H9 (cell line): ENCODE results near the gene ITGA1. TPM values are rescaled to one million over a fixed set of nuclear protein-coding genes. Genes with fewer than 3 reads are reported as not detected.

ENCODE experiments used
- DNase-seq: peaks from one replicate; pipeline ENCODE4 v3.0.0-alpha.2; 2017
- H2AFZ ChIP-seq: one replicate; pipeline ENCODE4 v1.6.1; 2013; ENCODE audit warnings: mild to moderate bottlenecking, low read length, control low read depth, moderate library complexity
- H2AK5ac ChIP-seq: 2 replicates; pipeline ENCODE4 v1.6.1; 2013; ENCODE audit warnings: low read length, control low read depth, mixed read lengths; ENCODE audit not compliant: insufficient read length
- H2BK120ac ChIP-seq: one replicate; pipeline ENCODE4 v1.6.1; 2013; ENCODE audit warnings: low read depth, mild to moderate bottlenecking, low read length, control low read depth, inconsistent platforms; ENCODE audit not compliant: poor library complexity, severe bottlenecking
- H2BK12ac ChIP-seq: 2 replicates; pipeline ENCODE4 v1.6.1; 2013; ENCODE audit warnings: low read length, control low read depth, mixed read lengths, low read depth; ENCODE audit not compliant: insufficient read length
- H2BK15ac ChIP-seq: 2 replicates; pipeline ENCODE4 v1.6.1; 2013; ENCODE audit warnings: low read depth, low read length, control low read depth
- H2BK20ac ChIP-seq: one replicate; pipeline ENCODE4 v1.6.1; 2013; ENCODE audit warnings: low read depth, mild to moderate bottlenecking, low read length, control low read depth, inconsistent platforms; ENCODE audit not compliant: poor library complexity, severe bottlenecking
- H2BK5ac ChIP-seq: 2 replicates; pipeline ENCODE4 v1.6.1; 2013; ENCODE audit warnings: low read length, control low read depth, mixed read lengths; ENCODE audit not compliant: insufficient read length
- H3K14ac ChIP-seq: 2 replicates; pipeline ENCODE4 v1.6.1; 2013; ENCODE audit warnings: low read length, control low read depth; ENCODE audit not compliant: insufficient read depth
- H3K18ac ChIP-seq: 2 replicates; pipeline ENCODE4 v1.6.1; 2013; ENCODE audit warnings: low read depth, mild to moderate bottlenecking, mixed read lengths, low read length, control low read depth; ENCODE audit not compliant: insufficient read length
- H3K23ac ChIP-seq: 2 replicates; pipeline ENCODE4 v1.6.1; 2013; ENCODE audit warnings: low read length, control low read depth, mixed read lengths, low read depth; ENCODE audit not compliant: insufficient read length
- H3K23me2 ChIP-seq: 2 replicates; pipeline ENCODE4 v1.6.1; 2013; ENCODE audit warnings: low read depth, mild to moderate bottlenecking, mixed read lengths, low read length, control low read depth; ENCODE audit not compliant: insufficient read length, poor library complexity, severe bottlenecking
- H3K27ac ChIP-seq: 2 replicates; pipeline ENCODE4 v1.5.1; 2013; ENCODE audit warnings: low read length, control low read depth, mixed read lengths, low read depth; ENCODE audit not compliant: insufficient read length
- H3K27me3 ChIP-seq: 2 replicates; pipeline ENCODE4 v1.6.1; 2013; ENCODE audit warnings: low read length, control low read depth, inconsistent platforms; ENCODE audit not compliant: insufficient read depth
- H3K4ac ChIP-seq: 2 replicates; pipeline ENCODE4 v1.6.1; 2013; ENCODE audit warnings: low read depth, mild to moderate bottlenecking, control low read depth, inconsistent platforms, low read length, moderate library complexity
- H3K4me1 ChIP-seq: 2 replicates; pipeline ENCODE4 v1.6.1; 2013; ENCODE audit warnings: low read length, control low read depth, inconsistent platforms; ENCODE audit not compliant: insufficient read depth
- H3K4me2 ChIP-seq: 2 replicates; pipeline ENCODE4 v1.6.1; 2013; ENCODE audit warnings: low read length, control low read depth, mixed read lengths; ENCODE audit not compliant: insufficient read length, insufficient read depth
- H3K56ac ChIP-seq: 2 replicates; pipeline ENCODE4 v1.6.1; 2013; ENCODE audit warnings: low read depth, mild to moderate bottlenecking, mixed read lengths, low read length, control low read depth; ENCODE audit not compliant: insufficient read length
- H3K79me1 ChIP-seq: 2 replicates; pipeline ENCODE4 v1.6.1; 2013; ENCODE audit warnings: low read depth, mild to moderate bottlenecking, moderate library complexity, low read length, control low read depth, inconsistent platforms; ENCODE audit not compliant: insufficient read depth, poor library complexity, severe bottlenecking
- H3K79me2 ChIP-seq: 2 replicates; pipeline ENCODE4 v1.6.1; 2013; ENCODE audit warnings: low read length, control low read depth, inconsistent platforms; ENCODE audit not compliant: insufficient read depth
- H3K9ac ChIP-seq: 2 replicates; pipeline ENCODE4 v1.6.1; 2013; ENCODE audit warnings: low read length, control low read depth, mixed read lengths; ENCODE audit not compliant: insufficient read length; ENCODE audit errors: extremely low read depth
- H3K9me3 ChIP-seq: one replicate; pipeline ENCODE4 v1.6.1; 2013; ENCODE audit warnings: low read depth, low read length, inconsistent platforms; ENCODE audit not compliant: control insufficient read depth
- H3T11ph ChIP-seq: one replicate; pipeline ENCODE4 v1.6.1; 2013; ENCODE audit warnings: mild to moderate bottlenecking, low read length, control low read depth, inconsistent platforms
- H4K20me1 ChIP-seq: one replicate; pipeline ENCODE4 v1.6.1; 2013; ENCODE audit not compliant: control insufficient read depth, insufficient read length, insufficient read depth
- H4K5ac ChIP-seq: 2 replicates; pipeline ENCODE4 v1.6.1; 2013; ENCODE audit warnings: low read depth, mild to moderate bottlenecking, mixed read lengths, low read length, control low read depth; ENCODE audit not compliant: insufficient read length
- H4K8ac ChIP-seq: replicated peaks from 2 replicates; pipeline ENCODE4 v1.6.1; 2013; ENCODE audit warnings: low read length, control low read depth, mixed read lengths, low read depth; ENCODE audit not compliant: insufficient read length
- H4K91ac ChIP-seq: 2 replicates; pipeline ENCODE4 v1.6.1; 2013; ENCODE audit warnings: low read depth, mild to moderate bottlenecking, moderate library complexity, mixed read lengths, low read length, control low read depth; ENCODE audit not compliant: insufficient read length
- H3K27ac Mint-ChIP-seq, 3 experiments: 2 replicates in 2 of 3; 3 replicates in 1 of 3; pipeline ENCODE4 v1.8.0; 2020 to 2021; ENCODE audit warnings: mixed read lengths in 3 of 3, mild to moderate bottlenecking in 1 of 3, moderate library complexity in 1 of 3
- H3K27me3 Mint-ChIP-seq: 2 replicates; pipeline ENCODE4 v1.8.0; 2021; ENCODE audit warnings: low read depth, mild to moderate bottlenecking, moderate library complexity, mixed read lengths
- H3K36me3 Mint-ChIP-seq, 3 experiments: 2 replicates in 2 of 3; 3 replicates in 1 of 3; pipeline ENCODE4 v1.8.0; 2020 to 2021; ENCODE audit warnings: low read depth in 3 of 3, mixed read lengths in 3 of 3; ENCODE audit not compliant: insufficient read depth in 1 of 3
- H3K4me1 Mint-ChIP-seq, 2 experiments: 2 replicates each; pipeline ENCODE4 v1.8.0; 2020; ENCODE audit warnings: mixed read lengths in 2 of 2
- H3K4me3 Mint-ChIP-seq, 2 experiments: 2 replicates in 1 of 2; 3 replicates in 1 of 2; pipeline ENCODE4 v1.8.0; 2020 to 2021; ENCODE audit warnings: mild to moderate bottlenecking in 2 of 2, mixed read lengths in 2 of 2, moderate library complexity in 1 of 2
- H3K9me3 Mint-ChIP-seq, 2 experiments: 2 replicates in 1 of 2; 3 replicates in 1 of 2; pipeline ENCODE4 v1.8.0; 2020; ENCODE audit warnings: mild to moderate bottlenecking in 2 of 2, mixed read lengths in 2 of 2, moderate library complexity in 1 of 2
- CTCF ChIP-seq: fragments of 200-600 bp; sonication (generic); conservative IDR thresholded peaks from 3 replicates; pipeline ENCODE4 v1.8.0; 2021; ENCODE audit warnings: antibody characterized with exemption, mild to moderate bottlenecking
- WGBS: extraction: QIAGEN DNeasy Blood & Tissue Kit; methylation state at CpG from one replicate; pipeline ENCODE4 v1.1.7; 2013; ENCODE audit warnings: missing lambda C conversion rate, low lambda C conversion rate, mixed read lengths; ENCODE audit not compliant: insufficient read length; ENCODE audit errors: extremely low coverage; 5-methylcytosine and 5-hydroxymethylcytosine counted together
- total RNA-seq: library from RNA; stranded (reverse); gene quantifications from 2 replicates; pipeline ENCODE4 v1.2.1, GENCODE V29; 2021

ITGA1 gene
- total RNA-seq, 1 experiment from 2014 or later: 3.9 TPM

- H3K9me3 Mint-ChIP-seq: no peaks in the 10 kb centered on the region
- no peak overlapping the region for H4K5ac ChIP-seq
- no peaks in the 10 kb centered on the region for H3K79me2 ChIP-seq
- no peak overlapping the region for H2BK120ac ChIP-seq
- WGBS: no CpG with 5 or more reads among the region's 2 CpGs
- no peaks in the 10 kb centered on the region for H3K79me1 ChIP-seq
- no peak overlapping the region for H2BK12ac ChIP-seq
- no peaks in the 10 kb centered on the region for H4K20me1 ChIP-seq
- TF ChIP-seq CTCF: no peak
- H2AK5ac ChIP-seq: no peak overlapping the region
- H2BK5ac ChIP-seq: no peak overlapping the region
- no peak overlapping the region for H3K9ac ChIP-seq
- 0 out of 2 replicates have a peak, but pooled peaks cover 2% of the 10 kb centered on the region for H3K4me1 ChIP-seq
- no peaks in the 10 kb centered on the region for H3K23me2 ChIP-seq
- no peak overlapping the region for H2AFZ ChIP-seq
- no peak overlapping the region for H3K4ac ChIP-seq
- no peaks in the 10 kb centered on the region for H3K27me3 ChIP-seq
- no peak overlapping the region for H2BK15ac ChIP-seq
- no peak overlapping the region for H4K91ac ChIP-seq
- H3T11ph ChIP-seq: no peak overlapping the region
- no peak overlapping the region for H2BK20ac ChIP-seq
- H3K4me3 Mint-ChIP-seq: no peak overlapping the region
- H3K27ac Mint-ChIP-seq: no peak overlapping the region
- peaks cover 0 to 2% of the 10 kb centered on the region in 2 experiments; a peak in 1 of 4 replicates for H3K4me1 Mint-ChIP-seq
- no peaks in the 10 kb centered on the region for H3K36me3 Mint-ChIP-seq
- no peak overlapping the region for H3K56ac ChIP-seq
- H3K14ac ChIP-seq: no peak overlapping the region
- no peak overlapping the region for H3K23ac ChIP-seq
- no peaks in the 10 kb centered on the region for H3K27me3 Mint-ChIP-seq
- DNase-seq: no peak
- H3K9me3 ChIP-seq: no peaks in the 10 kb centered on the region
- H4K8ac ChIP-seq: no peak overlapping the region
- no peak overlapping the region for H3K18ac ChIP-seq
- H3K27ac ChIP-seq: no peak overlapping the region
- no peak overlapping the region for H3K4me2 ChIP-seq
Measured at GRCh38 chr5:52854949-52855348, 67.2 kb downstream of the ITGA1 start.
